ENCODE measurements around the gene FANCI.

Gene FANCI

DNA sequence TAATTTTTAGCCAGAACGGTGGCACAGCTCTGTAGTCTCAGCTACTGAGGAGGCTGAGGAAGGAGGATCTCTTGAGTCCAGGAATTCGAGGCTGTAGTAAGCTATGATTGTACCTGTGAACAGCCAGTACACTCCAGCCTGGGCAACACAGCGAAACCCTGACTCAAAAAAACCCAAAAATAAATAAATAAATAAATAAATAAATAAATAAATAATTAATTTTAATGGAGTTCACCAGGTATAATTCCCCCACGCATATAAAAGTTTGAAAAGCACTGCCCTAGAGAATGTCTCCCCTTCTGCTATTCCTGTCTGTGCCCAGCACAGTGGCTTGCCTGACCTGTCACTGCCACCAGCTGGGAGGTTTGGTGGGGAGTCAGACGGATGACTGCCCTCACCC, 18.2 kb upstream of the FANCI start:
- Histone ChIP-seq H3K4me3 (ENCODE audit: low read depth in 1 of 2, low read length in 2 of 2) (no peak overlapping the region), H3K4me2 (ENCODE audit: insufficient read depth, low read length) (no peak overlapping the region), H3K36me3 (ENCODE audit: insufficient read depth, low read length) (no peaks in the 10 kb centered on the region), H4K20me1 (ENCODE audit: insufficient read depth, low read length) (no peaks in the 10 kb centered on the region), H2AFZ (ENCODE audit: low read depth, low read length) (no peak overlapping the region), H3K9ac (ENCODE audit: low read depth, low read length) (no peak overlapping the region), H3K27ac (ENCODE audit: low read length) (no peak overlapping the region), H3K27me3 (ENCODE audit: insufficient read depth, low read length, poor library complexity) (no peaks in the 10 kb centered on the region), H3K79me2 (ENCODE audit: insufficient read depth, low read length) (no peaks in the 10 kb centered on the region), H3K4me1 (ENCODE audit: insufficient read depth, low read length) (no peaks in the 10 kb centered on the region), H3K9me3 (ENCODE audit: insufficient read depth, low read length, severe bottlenecking) (no peaks in the 10 kb centered on the region)
- no peak for DNase-seq
- no peak for ATAC-seq (ENCODE audit: insufficient read depth, low read depth)
- TF ChIP-seq CTCF (IDR thresholded peaks at IDR 0.05; ENCODE audit: borderline replicate concordance, extremely low read depth, low read length, poor library complexity, severe bottlenecking) (no peak), EZH2 (IDR thresholded peaks at IDR 0.05; ENCODE audit: borderline replicate concordance, low read depth, low read length, severe bottlenecking) (no peak)

DNA sequence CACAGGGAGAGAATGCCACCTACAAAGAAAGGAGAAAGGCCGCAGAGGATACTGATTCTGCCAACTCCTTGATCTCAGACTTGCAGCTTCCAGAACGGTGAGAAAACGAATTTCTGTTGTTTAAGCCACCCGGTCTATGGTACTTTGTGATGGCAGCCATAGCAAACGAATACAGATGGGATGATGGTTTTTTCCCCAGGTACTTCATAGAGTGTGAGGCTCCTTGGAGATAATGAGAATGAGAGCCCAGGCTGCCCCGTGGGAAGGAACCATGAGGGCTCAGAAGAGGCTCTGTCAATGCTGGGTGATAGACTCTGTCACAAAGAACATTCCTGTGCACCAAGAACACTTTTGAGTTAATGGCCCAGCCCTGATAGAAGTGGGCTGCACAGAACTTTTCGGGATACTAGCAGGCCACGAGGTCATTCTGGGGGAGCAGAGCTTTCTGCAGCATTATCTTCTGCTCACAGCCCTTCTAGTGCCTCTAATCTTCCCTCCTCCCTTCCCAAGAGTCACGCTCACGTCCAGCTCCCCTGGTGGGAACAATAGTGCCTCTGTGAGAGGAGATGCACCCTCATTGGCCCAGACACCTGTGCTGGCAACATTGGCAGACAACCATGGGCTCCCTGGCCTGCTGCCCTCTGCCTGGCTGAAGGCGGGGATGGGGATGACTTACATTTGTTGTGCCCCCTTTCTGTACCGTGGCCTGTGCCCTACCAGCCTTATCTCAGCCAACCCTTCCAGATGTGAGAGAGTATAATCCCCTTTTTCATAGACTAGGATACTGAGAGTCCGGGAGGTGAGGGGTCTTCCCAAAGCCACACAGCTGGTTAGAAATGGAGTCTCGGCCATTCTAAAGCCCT, 17.2 kb upstream of the FANCI start:
- no peaks in the 10 kb centered on the region for H3K4me1 ChIP-seq (ENCODE audit: insufficient read depth, low read length)
- no peaks in the 10 kb centered on the region for H3K9me3 ChIP-seq (ENCODE audit: insufficient read depth, low read length, severe bottlenecking)
- no peak overlapping the region for H3K9ac ChIP-seq (ENCODE audit: low read depth, low read length)
- H3K27me3 ChIP-seq (ENCODE audit: insufficient read depth, low read length, poor library complexity), result no peaks in the 10 kb centered on the region
- no peak overlapping the region for H3K27ac ChIP-seq (ENCODE audit: low read length)
- no peaks in the 10 kb centered on the region for H3K79me2 ChIP-seq (ENCODE audit: insufficient read depth, low read length)
- H2AFZ ChIP-seq (ENCODE audit: low read depth, low read length), result no peak overlapping the region
- no peak for ATAC-seq (ENCODE audit: insufficient read depth, low read depth)
- no peak overlapping the region for H3K4me2 ChIP-seq (ENCODE audit: insufficient read depth, low read length)
- no peak for TF ChIP-seq EZH2 (IDR thresholded peaks at IDR 0.05; ENCODE audit: borderline replicate concordance, low read depth, low read length, severe bottlenecking)
- TF ChIP-seq CTCF (IDR thresholded peaks at IDR 0.05; ENCODE audit: borderline replicate concordance, extremely low read depth, low read length, poor library complexity, severe bottlenecking), result no peak
- no peak overlapping the region for H3K4me3 ChIP-seq (ENCODE audit: low read depth in 1 of 2, low read length in 2 of 2)
- H4K20me1 ChIP-seq (ENCODE audit: insufficient read depth, low read length), result no peaks in the 10 kb centered on the region
- no peak for DNase-seq
- no peaks in the 10 kb centered on the region for H3K36me3 ChIP-seq (ENCODE audit: insufficient read depth, low read length)

DNA sequence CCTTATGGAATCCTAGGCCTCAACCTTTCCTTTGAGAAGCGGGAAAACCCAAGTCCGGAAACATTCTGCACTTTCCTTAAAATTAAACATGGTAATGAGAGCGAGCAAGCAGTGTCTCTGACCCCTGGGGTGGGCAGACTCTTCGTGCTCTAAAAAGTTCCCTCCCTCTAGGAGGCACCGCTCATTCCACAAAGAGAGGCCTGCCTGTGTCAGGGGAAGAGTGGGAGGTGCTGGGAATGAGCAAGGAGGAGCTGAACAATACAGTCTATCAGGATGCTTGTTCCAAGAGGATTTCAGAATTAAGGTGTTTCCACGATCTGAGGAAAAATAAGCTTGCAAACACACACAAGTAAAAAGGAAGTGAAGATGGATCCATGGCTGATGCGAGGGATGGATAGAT, 16.4 kb upstream of the FANCI start:
- DNase-seq, result no peak
- H3K79me2 ChIP-seq (ENCODE audit: insufficient read depth, low read length), result no peaks in the 10 kb centered on the region
- H3K36me3 ChIP-seq (ENCODE audit: insufficient read depth, low read length), result no peaks in the 10 kb centered on the region
- no peak overlapping the region for H3K4me3 ChIP-seq (ENCODE audit: low read depth in 1 of 2, low read length in 2 of 2)
- no peak overlapping the region for H3K4me2 ChIP-seq (ENCODE audit: insufficient read depth, low read length)
- no peak overlapping the region for H2AFZ ChIP-seq (ENCODE audit: low read depth, low read length)
- H3K4me1 ChIP-seq (ENCODE audit: insufficient read depth, low read length), result no peaks in the 10 kb centered on the region
- no peak overlapping the region for H3K27ac ChIP-seq (ENCODE audit: low read length)
- no peak for ATAC-seq (ENCODE audit: insufficient read depth, low read depth)
- H3K9ac ChIP-seq (ENCODE audit: low read depth, low read length), result no peak overlapping the region
- TF ChIP-seq EZH2 (IDR thresholded peaks at IDR 0.05; ENCODE audit: borderline replicate concordance, low read depth, low read length, severe bottlenecking) (no peak), CTCF (IDR thresholded peaks at IDR 0.05; ENCODE audit: borderline replicate concordance, extremely low read depth, low read length, poor library complexity, severe bottlenecking) (no peak)
- H3K9me3 ChIP-seq (ENCODE audit: insufficient read depth, low read length, severe bottlenecking), result no peaks in the 10 kb centered on the region
- no peaks in the 10 kb centered on the region for H4K20me1 ChIP-seq (ENCODE audit: insufficient read depth, low read length)
- H3K27me3 ChIP-seq (ENCODE audit: insufficient read depth, low read length, poor library complexity), result no peaks in the 10 kb centered on the region

Data from DND-41 (cell line).